Ovary (tissue), 3 donors: ENCODE results near the gene UHMK1.

Experiments used
- EP300 ChIP-seq: sonication (generic); formaldehyde crosslinking; IDR thresholded peaks from one replicate; pipeline ENCODE4 v1.6.1; 2017; ENCODE audit warnings: antibody characterized with exemption
- POLR2A ChIP-seq: fragments of 450-650 bp; IDR thresholded peaks from one replicate; pipeline ENCODE4 v1.6.1; 2017; ENCODE audit warnings: antibody characterized with exemption, mild to moderate bottlenecking, moderate library complexity
- TF ChIP-seq, protein P1 (sequence below), 3 donors: fragments of 450-650 bp in 2 of 3; fragments of 200-600 bp in 1 of 3; IDR thresholded peaks; one replicate each; pipeline versions ENCODE4 v1.5.1 to v1.8.0; 2016 to 2022; ENCODE audit warnings: antibody characterized with exemption in 3 of 3, mild to moderate bottlenecking in 1 of 3
- donor health status: DM: no; HTN: no; CAD: no.

GRCh38 chr1:162527314-162527713 lies 29.7 kb downstream of the UHMK1 start:
- TF ChIP-seq, protein P1, sequence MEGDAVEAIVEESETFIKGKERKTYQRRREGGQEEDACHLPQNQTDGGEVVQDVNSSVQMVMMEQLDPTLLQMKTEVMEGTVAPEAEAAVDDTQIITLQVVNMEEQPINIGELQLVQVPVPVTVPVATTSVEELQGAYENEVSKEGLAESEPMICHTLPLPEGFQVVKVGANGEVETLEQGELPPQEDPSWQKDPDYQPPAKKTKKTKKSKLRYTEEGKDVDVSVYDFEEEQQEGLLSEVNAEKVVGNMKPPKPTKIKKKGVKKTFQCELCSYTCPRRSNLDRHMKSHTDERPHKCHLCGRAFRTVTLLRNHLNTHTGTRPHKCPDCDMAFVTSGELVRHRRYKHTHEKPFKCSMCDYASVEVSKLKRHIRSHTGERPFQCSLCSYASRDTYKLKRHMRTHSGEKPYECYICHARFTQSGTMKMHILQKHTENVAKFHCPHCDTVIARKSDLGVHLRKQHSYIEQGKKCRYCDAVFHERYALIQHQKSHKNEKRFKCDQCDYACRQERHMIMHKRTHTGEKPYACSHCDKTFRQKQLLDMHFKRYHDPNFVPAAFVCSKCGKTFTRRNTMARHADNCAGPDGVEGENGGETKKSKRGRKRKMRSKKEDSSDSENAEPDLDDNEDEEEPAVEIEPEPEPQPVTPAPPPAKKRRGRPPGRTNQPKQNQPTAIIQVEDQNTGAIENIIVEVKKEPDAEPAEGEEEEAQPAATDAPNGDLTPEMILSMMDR (IDR thresholded peaks at IDR 0.05) = no peak
- TF ChIP-seq EP300 (no peak), POLR2A (no peak)
